Peyer's patch (tissue), 4 donors: ENCODE measurements around the gene ETFA.

ENCODE experiments used
- CTCF ChIP-seq, 6 experiments: fragments of 450-650 bp in 4 of 6; fragments of 200-600 bp in 2 of 6; sonication (generic) in 1 of 6; IDR thresholded peaks; one replicate each; pipeline ENCODE4 v1.5.1; 2017 to 2019; ENCODE audit warnings: antibody characterized with exemption in 6 of 6, mild to moderate bottlenecking in 3 of 6, moderate library complexity in 1 of 6
- POLR2A ChIP-seq, 2 donors: fragments of 450-650 bp; IDR thresholded peaks; one replicate each; pipeline ENCODE4 v1.5.1; 2017; ENCODE audit warnings: antibody characterized with exemption in 2 of 2, mild to moderate bottlenecking in 2 of 2, moderate library complexity in 2 of 2

GRCh38 chr15:76274821-76275220 is 36.4 kb downstream of the ETFA start:
- TF ChIP-seq POLR2A (IDR thresholded peaks at IDR 0.05) = no peak
- no peak for TF ChIP-seq CTCF (IDR thresholded peaks at IDR 0.05)
